ENCODE measurements around the gene KLC4.

DNA sequence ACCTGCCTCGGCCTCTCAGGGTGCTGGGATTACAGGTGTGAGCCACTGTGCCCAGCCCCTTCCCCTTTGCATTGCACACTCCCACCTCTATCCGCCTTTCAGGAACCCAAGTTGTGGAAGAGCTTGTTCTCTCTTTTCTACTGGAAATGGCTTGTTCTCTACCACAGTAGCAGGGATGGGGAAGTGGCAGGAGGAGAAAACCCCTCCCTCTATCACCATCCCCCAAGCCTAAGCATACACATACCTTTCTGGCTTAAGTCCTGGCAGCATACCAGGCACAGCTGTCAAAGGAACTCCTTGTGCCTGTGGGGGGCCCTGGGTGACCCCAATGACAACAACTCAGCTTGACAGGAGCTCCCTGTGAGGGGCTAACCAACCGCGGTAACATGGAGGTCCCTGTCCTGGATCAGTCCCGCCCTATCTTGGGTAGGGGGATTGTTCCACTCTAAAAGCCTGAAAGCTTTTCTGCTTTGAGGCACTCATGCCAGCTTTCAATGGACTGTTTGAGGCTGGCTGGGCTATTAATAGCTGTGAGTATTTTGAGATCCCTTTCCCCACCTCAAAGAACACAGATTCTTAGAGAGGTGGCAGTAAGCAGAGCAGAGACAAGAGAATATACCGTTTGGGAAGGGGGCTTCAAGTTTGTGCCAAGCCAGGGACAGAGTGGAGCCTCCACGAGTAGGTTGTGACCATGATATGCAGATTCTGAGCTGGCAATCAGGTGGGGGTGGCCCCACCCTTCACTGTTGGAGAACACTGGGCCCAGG, 43.1 kb upstream of the KLC4 start:
- TF ChIP-seq, protein P1, sequence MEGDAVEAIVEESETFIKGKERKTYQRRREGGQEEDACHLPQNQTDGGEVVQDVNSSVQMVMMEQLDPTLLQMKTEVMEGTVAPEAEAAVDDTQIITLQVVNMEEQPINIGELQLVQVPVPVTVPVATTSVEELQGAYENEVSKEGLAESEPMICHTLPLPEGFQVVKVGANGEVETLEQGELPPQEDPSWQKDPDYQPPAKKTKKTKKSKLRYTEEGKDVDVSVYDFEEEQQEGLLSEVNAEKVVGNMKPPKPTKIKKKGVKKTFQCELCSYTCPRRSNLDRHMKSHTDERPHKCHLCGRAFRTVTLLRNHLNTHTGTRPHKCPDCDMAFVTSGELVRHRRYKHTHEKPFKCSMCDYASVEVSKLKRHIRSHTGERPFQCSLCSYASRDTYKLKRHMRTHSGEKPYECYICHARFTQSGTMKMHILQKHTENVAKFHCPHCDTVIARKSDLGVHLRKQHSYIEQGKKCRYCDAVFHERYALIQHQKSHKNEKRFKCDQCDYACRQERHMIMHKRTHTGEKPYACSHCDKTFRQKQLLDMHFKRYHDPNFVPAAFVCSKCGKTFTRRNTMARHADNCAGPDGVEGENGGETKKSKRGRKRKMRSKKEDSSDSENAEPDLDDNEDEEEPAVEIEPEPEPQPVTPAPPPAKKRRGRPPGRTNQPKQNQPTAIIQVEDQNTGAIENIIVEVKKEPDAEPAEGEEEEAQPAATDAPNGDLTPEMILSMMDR (IDR thresholded peaks at IDR 0.05), result no peak
- TF ChIP-seq POLR2A (IDR thresholded peaks at IDR 0.05), result no peak
